ENCODE results near the gene CLCNKB. TPM values are rescaled to one million over a fixed set of nuclear protein-coding genes. Genes with fewer than 3 reads are reported as not detected.

Gene CLCNKB
- total and polyA plus RNA-seq, 7 donors: 0.04 to 0.71 (median 0.30) TPM; not detected in 3

DNA sequence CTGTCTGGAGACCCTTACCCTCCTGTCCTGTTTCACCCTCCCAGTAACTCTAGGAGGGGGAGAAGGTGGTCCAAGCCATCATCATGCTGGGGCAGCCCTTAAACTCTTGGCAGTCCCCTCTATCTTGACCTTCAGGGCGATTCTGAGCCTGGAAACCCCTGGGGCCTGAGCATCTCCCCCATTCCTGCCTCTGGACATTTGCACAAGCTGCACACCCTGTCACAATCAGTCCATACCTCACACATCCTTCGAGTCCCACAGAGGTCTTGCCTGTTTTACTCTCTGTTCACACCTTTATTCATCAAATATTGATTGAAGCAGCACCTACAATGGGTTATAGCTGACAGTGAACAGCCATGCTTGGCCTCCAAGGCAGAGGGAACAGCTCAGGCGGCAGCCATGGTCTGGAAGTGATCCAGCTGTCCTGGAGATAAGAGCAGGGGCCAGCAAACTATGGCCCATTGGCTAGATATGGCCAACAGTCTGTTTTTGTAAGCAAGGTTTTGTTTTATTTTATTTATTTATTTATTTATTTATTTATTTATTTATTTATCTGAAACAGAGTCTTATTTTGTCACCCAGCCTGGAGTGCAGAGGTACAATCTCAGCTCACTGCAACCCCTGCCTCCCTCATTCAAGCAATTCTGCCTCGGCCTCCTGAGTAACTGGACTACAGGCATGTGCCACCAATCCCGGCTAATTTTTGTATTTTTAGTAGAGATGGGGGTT lies 37.0 kb downstream of the CLCNKB start:
- no peak overlapping the region for H3K27ac ChIP-seq
- WGBS, 2 donors: 83 to 89% methylated on average over 5 of the region's 5 CpGs
- no peaks in the 10 kb centered on the region for H3K27me3 ChIP-seq
- no peak for DNase-seq
- no peaks in the 10 kb centered on the region for H3K9me3 ChIP-seq
- TF ChIP-seq, protein P1, sequence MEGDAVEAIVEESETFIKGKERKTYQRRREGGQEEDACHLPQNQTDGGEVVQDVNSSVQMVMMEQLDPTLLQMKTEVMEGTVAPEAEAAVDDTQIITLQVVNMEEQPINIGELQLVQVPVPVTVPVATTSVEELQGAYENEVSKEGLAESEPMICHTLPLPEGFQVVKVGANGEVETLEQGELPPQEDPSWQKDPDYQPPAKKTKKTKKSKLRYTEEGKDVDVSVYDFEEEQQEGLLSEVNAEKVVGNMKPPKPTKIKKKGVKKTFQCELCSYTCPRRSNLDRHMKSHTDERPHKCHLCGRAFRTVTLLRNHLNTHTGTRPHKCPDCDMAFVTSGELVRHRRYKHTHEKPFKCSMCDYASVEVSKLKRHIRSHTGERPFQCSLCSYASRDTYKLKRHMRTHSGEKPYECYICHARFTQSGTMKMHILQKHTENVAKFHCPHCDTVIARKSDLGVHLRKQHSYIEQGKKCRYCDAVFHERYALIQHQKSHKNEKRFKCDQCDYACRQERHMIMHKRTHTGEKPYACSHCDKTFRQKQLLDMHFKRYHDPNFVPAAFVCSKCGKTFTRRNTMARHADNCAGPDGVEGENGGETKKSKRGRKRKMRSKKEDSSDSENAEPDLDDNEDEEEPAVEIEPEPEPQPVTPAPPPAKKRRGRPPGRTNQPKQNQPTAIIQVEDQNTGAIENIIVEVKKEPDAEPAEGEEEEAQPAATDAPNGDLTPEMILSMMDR (IDR thresholded peaks at IDR 0.05): no peak
- no peak for TF ChIP-seq EP300 (IDR thresholded peaks at IDR 0.05)
- no peak for TF ChIP-seq POLR2A (IDR thresholded peaks at IDR 0.05)
- no peak for TF ChIP-seq POLR2AphosphoS5 (IDR thresholded peaks at IDR 0.05)
- H3K36me3 ChIP-seq: no peaks in the 10 kb centered on the region
- no peak overlapping the region for H3K4me3 ChIP-seq
- peaks cover 0 to 13% (median 5%) of the 10 kb centered on the region in 4 donors for H3K4me1 ChIP-seq
- intact Hi-C loops (cut with DNase I): loop anchor here (5.0 kb wide), 1 partner anchor 282 kb away; no protein-coding TSS in a partner anchor

- 74 to 87% methylated on average over 9 of the region's 9 CpGs for WGBS, 2 donors
- intact Hi-C loops (cut with DNase I): loop anchor here (5.0 kb wide), 1 partner anchor 281 kb away; no protein-coding TSS in a partner anchor
- peaks cover 0 to 7% (median 2%) of the 10 kb centered on the region in 4 donors for H3K4me1 ChIP-seq
- DNase-seq: no peak
- H3K4me3 ChIP-seq: no peak overlapping the region
- TF ChIP-seq, protein P1 (IDR thresholded peaks at IDR 0.05): no peak
- no peak for TF ChIP-seq POLR2A (IDR thresholded peaks at IDR 0.05)
- no peak for TF ChIP-seq POLR2AphosphoS5 (IDR thresholded peaks at IDR 0.05)
- TF ChIP-seq EP300 (IDR thresholded peaks at IDR 0.05): no peak
- no peaks in the 10 kb centered on the region for H3K27me3 ChIP-seq
- H3K36me3 ChIP-seq: no peaks in the 10 kb centered on the region
- H3K27ac ChIP-seq: no peak overlapping the region
- H3K9me3 ChIP-seq: no peaks in the 10 kb centered on the region
Measured at GRCh38 chr1:16081636-16082035, 38.1 kb downstream of the CLCNKB start.

DNA sequence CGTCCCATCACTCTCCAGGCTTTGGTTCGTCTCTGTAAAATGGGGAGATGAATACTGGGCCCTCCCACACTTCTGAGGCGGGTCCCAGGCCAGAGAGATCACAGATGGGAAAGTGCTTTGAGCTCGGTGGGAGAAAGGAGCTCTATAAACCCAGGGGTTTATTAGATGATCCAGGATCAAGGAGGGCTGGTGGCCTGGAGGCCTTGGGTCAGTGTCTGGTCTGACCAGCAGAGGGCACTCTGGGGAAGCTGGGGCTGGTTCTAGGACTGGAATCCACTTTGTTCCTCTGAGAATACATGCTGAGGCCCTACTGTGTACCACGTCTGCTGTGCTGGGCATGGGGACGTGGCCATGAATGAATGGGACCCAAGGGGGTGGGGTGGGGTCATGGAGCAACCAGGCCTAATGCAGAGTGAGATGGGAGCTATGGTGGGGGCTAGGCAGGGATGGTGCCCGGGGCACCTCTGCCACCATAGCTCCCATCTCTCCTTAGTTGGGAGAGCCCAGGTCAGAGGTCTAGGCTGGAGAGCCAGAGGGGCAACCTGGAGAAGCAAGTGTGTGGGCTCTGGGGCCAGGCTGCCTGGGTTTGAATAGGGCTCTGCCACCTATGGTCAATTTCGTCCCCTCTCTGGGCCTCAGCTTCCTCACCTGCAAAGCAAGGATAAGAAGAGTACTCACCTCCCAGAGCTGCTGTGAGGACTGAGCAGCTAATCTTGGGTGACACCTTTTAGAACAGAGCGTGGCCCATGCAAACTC lies 38.9 kb downstream of the CLCNKB start:
- H3K36me3 ChIP-seq: no peaks in the 10 kb centered on the region
- no peak overlapping the region for H3K4me3 ChIP-seq
- H3K4me1 ChIP-seq: peaks cover 0 to 7% (median 2%) of the 10 kb centered on the region in 4 donors
- no peak overlapping the region for H3K27ac ChIP-seq
- TF ChIP-seq, protein P1 (IDR thresholded peaks at IDR 0.05): peak; percentile 42 to 79 (median 73)
- TF ChIP-seq EP300 (IDR thresholded peaks at IDR 0.05): no peak
- no peaks in the 10 kb centered on the region for H3K27me3 ChIP-seq
- DNase-seq: no peak
- 58 to 77% methylated on average over 9 of the region's 9 CpGs for WGBS, 2 donors
- H3K9me3 ChIP-seq: no peaks in the 10 kb centered on the region
- intact Hi-C loops (cut with DNase I): loop anchor here (5.0 kb wide), 1 partner anchor 280 kb away; no protein-coding TSS in a partner anchor

DNA sequence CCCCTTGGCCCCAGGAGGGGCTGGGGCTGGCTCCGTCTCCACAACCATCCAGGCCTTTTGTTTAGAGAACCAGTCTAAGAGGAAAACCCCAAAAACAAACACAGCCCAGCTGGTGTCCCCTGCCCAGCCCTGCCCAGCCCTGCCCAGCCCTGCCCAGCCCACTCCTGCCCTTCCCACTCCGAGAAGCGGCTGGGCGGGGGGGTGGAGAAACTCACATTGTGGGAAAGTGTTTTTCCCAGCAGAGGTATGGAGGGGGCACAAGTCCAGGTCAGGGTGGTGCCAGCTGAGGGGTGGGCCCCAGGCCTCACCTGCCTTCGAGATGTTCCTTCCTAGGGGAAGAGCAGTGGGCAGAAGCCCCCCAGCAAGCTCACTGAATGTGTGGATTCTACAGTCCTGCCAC lies 39.9 kb downstream of the CLCNKB start:
- intact Hi-C loops (cut with DNase I): loop anchor here (5.0 kb wide), 1 partner anchor 279 kb away; no protein-coding TSS in a partner anchor
- Histone ChIP-seq H3K4me3 (no peak overlapping the region), H3K9me3 (no peaks in the 10 kb centered on the region), H3K27ac (no peak overlapping the region), H3K36me3 (no peaks in the 10 kb centered on the region), H3K4me1 (peaks cover 0 to 7% (median 2%) of the 10 kb centered on the region in 4 donors), H3K27me3 (no peaks in the 10 kb centered on the region)
- peak; percentile 35 for DNase-seq
- no peak for TF ChIP-seq EP300 (IDR thresholded peaks at IDR 0.05)
- TF ChIP-seq POLR2A (IDR thresholded peaks at IDR 0.05): no peak
- TF ChIP-seq POLR2AphosphoS5 (IDR thresholded peaks at IDR 0.05): no peak
- TF ChIP-seq, protein P1 (IDR thresholded peaks at IDR 0.05): no peak
- 20 to 76% methylated on average over 5 of the region's 5 CpGs for WGBS, 2 donors

Measured in sigmoid colon (tissue), 7 donors.